AG09319 (cell line): ENCODE data around the gene UBR1.

Experiments used
- DNase-seq: peaks from one replicate; pipeline ENCODE4 v3.0.0-alpha.2; 2010; ENCODE audit warnings: low read depth; ENCODE audit errors: extremely low read depth
- CTCF ChIP-seq: IDR thresholded peaks from 2 replicates; pipeline ENCODE4 v1.5.1; 2011; ENCODE audit warnings: low read depth, mild to moderate bottlenecking, inconsistent platforms, low read length, moderate library complexity

The UBR1 gene

GRCh38 chr15:43105778-43106485 is at the start of gene UBR1:
Gene UBR1, minus strand, starts transcription at chr15:43106038. Its CDS starts 16 bp downstream, at chr15:43106022.
- DNase-seq: peak; percentile 78
- TF ChIP-seq CTCF: no peak

- TF ChIP-seq CTCF: no peak
These were observed 47.4 kb upstream of the UBR1 start for GRCh38 chr15:43153269-43153668.

GRCh38 chr15:43151688-43152087 is 45.9 kb upstream of the UBR1 start:
- TF ChIP-seq CTCF: no peak
- no peak for DNase-seq

More at GRCh38 chr15:43153269-43153668, 47.4 kb upstream of the UBR1 start:
- DNase-seq: no peak

DNA sequence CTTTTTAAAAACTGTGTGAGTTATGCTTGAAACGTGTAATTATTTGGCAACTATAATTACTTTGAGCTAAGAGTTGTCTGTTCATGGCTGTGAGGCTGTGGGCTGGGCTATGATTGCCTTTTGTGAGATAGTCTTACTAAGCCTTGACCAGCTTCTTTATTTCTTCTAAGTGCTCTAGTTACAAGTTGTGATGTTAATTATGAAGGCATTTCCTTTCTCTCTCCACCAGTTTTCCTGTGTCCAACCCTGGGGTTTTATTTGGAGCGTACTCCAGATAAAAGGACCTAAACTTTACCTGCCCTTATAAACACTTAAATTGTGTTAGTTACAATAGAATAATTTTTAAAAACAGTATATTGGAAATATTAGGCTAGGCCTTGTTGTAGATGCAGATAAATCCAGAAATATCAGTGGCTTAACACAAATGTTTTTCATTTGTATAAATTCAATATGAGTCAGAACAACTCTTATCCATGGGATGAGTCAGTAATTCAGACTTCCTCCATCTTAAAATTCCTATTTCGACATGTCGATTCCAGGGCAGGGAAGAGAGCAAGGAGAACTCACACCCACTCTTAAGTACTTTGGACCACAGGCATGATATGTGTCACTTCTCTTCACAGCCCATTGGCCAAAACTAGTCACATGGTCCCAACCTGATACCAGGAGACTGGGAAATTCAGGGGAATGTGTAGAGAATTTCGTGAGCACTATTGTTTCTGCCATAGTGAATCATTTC is 44.5 kb upstream of the UBR1 start:
- peak; percentile 74 for DNase-seq
- TF ChIP-seq CTCF: no peak

GRCh38 chr15:43146184-43146583 is 40.3 kb upstream of the UBR1 start:
- no peak for TF ChIP-seq CTCF
- no peak for DNase-seq

DNA sequence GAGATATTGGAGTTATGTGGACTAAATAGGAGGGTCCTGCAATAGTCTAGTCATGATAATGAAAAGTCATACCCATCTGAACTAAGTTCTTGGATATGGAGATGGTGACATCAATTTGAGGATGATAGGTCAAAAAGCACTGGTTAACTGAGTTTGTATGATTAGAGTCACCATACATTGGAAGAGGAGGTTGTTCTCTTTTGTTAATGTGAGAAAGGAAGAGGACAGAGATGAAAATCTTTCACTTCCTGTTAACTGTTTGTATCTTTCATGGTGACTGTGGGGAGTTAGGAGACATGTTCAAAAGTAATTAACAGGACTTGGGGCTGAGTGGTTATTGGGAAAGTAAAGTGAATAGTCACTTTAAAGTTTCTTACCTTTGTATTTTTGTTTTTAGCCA is 38.7 kb upstream of the UBR1 start:
- TF ChIP-seq CTCF: no peak
- no peak for DNase-seq
